KBM-7 (cell line): ENCODE data around the gene SMIM3.
A peak's percentile ranks its signal among the peaks of the same experiment; 100 is the strongest.
"Not testable (repeated sequence)": the region's sequence is repeated elsewhere in the genome, so short reads cannot be mapped to it uniquely, and the experiment has no call there.

ENCODE experiments used
- DNase-seq: peaks from one replicate; pipeline ENCODE4 v3.0.0-alpha.2; 2015
- in situ Hi-C: fragments of 300-500 bp; cut with MboI; formaldehyde crosslinking; loops from 2 replicates; pipeline ENCODE4 v1.14.3; 2020; ENCODE audit warnings: low sequenced_read_pairs, low pct_unique_long_range_greater_than_20kb, mixed read lengths

The SMIM3 gene

GRCh38 chr5:150788977-150789376 lies 10.4 kb downstream of the SMIM3 start:
- in situ Hi-C loops, result no loop called here
- DNase-seq, result no peak

- DNase-seq, result no peak
- in situ Hi-C loops, result no loop called here
Measured at GRCh38 chr5:150789450-150789849, 10.9 kb downstream of the SMIM3 start.

- in situ Hi-C loops, result no loop called here
- DNase-seq, result peak; percentile 89
Measured at GRCh38 chr5:150789943-150790611, 11.5 kb downstream of the SMIM3 start.

- DNase-seq, result no peak
- in situ Hi-C loops, result no loop called here
Measured at GRCh38 chr5:150791536-150791935, 13.0 kb downstream of the SMIM3 start.

- in situ Hi-C loops, DNase-seq: not testable (repeated sequence)
Measured at GRCh38 chr5:150793423-150793888, 14.9 kb downstream of the SMIM3 start.

GRCh38 chr5:150794927-150795326 lies 16.4 kb downstream of the SMIM3 start:
- no peak for DNase-seq
- in situ Hi-C loops, result no loop called here

GRCh38 chr5:150797384-150797783 lies 18.8 kb downstream of the SMIM3 start:
- DNase-seq, result no peak
- in situ Hi-C loops, result no loop called here

GRCh38 chr5:150801117-150801927 lies 22.8 kb downstream of the SMIM3 start:
- peak; percentile 82 for DNase-seq
- in situ Hi-C loops, result no loop called here

GRCh38 chr5:150804388-150804787 lies 25.8 kb downstream of the SMIM3 start:
- in situ Hi-C loops, result no loop called here
- DNase-seq, result no peak

- in situ Hi-C loops, result no loop called here
- no peak for DNase-seq
Measured at GRCh38 chr5:150809363-150809762, 30.8 kb downstream of the SMIM3 start.

- DNase-seq, result no peak
- in situ Hi-C loops, result no loop called here
Measured at GRCh38 chr5:150815010-150815409, 36.5 kb downstream of the SMIM3 start.

- in situ Hi-C loops, result no loop called here
- no peak for DNase-seq
Measured at GRCh38 chr5:150816946-150817345, 38.4 kb downstream of the SMIM3 start.

- in situ Hi-C loops, result no loop called here
- DNase-seq, result no peak
Measured at GRCh38 chr5:150829744-150830143, 51.2 kb downstream of the SMIM3 start.

- DNase-seq, in situ Hi-C loops: not testable (repeated sequence)
Measured at GRCh38 chr5:150831821-150832220, 53.3 kb downstream of the SMIM3 start.

- in situ Hi-C loops, result no loop called here
- no peak for DNase-seq
Measured at GRCh38 chr5:150836064-150836463, 57.5 kb downstream of the SMIM3 start.

- in situ Hi-C loops, result no loop called here
- no peak for DNase-seq
Measured at GRCh38 chr5:150836703-150837102, 58.1 kb downstream of the SMIM3 start.

- in situ Hi-C loops, DNase-seq: not testable (repeated sequence)
Measured at GRCh38 chr5:150845185-150845859, 66.8 kb downstream of the SMIM3 start.

- DNase-seq, in situ Hi-C loops: not testable (repeated sequence)
Measured at GRCh38 chr5:150846308-150846653, 67.7 kb downstream of the SMIM3 start, which contains the start of gene IRGM. IRGM (plus strand) TSS chr5:150846521; CDS start chr5:150848124, 1,603 bp downstream.
